Natural killer cell (primary cell): ENCODE data around the gene KREMEN2. TPM values are rescaled to one million over a fixed set of nuclear protein-coding genes. Genes with fewer than 3 reads are reported as not detected.

Experiments
- ATAC-seq, 3 donors: fragments of 150-1000 bp in 2 of 3; fragments of 200-7000 bp in 1 of 3; cut with Tn5 transposase; 1 replicate in 1 of 3; 2 replicates in 2 of 3; pipeline ENCODE4 v1.10.0; 2021; ENCODE audit warnings: mild to moderate bottlenecking in 2 of 3, moderate library complexity in 2 of 3
- DNase-seq, 2 donors: peaks; one replicate each; pipeline versions ENCODE4 v3.0.0 to v3.0.0-alpha.2; 2013 to 2021; ENCODE audit warnings: mixed read lengths in 1 of 2
- H3K27ac ChIP-seq: one replicate; pipeline ENCODE4 v1.5.1; 2013; ENCODE audit warnings: mild to moderate bottlenecking, low read length
- H3K27me3 ChIP-seq: one replicate; pipeline ENCODE4 v1.6.1; 2013; ENCODE audit warnings: low read length; ENCODE audit not compliant: control insufficient read depth, insufficient read depth
- H3K36me3 ChIP-seq: one replicate; pipeline ENCODE4 v1.6.1; 2013; ENCODE audit warnings: low read length; ENCODE audit not compliant: control insufficient read depth, insufficient read depth
- H3K4me1 ChIP-seq: one replicate; pipeline ENCODE4 v1.6.1; 2013; ENCODE audit warnings: low read length; ENCODE audit not compliant: control insufficient read depth, insufficient read depth
- H3K4me3 ChIP-seq: one replicate; pipeline ENCODE4 v1.5.1; 2013; ENCODE audit warnings: low read length
- H3K9me3 ChIP-seq: one replicate; pipeline ENCODE4 v1.6.1; 2013; ENCODE audit warnings: low read length; ENCODE audit not compliant: control insufficient read depth, insufficient read depth
- H3K27ac Mint-ChIP-seq, 2 donors: one replicate each; pipeline ENCODE4 v1.8.0; 2022; ENCODE audit warnings: mild to moderate bottlenecking in 2 of 2, mixed read lengths in 2 of 2, moderate library complexity in 1 of 2
- H3K27me3 Mint-ChIP-seq, 2 donors: one replicate each; pipeline ENCODE4 v1.8.0; 2022; ENCODE audit warnings: low read depth in 2 of 2, mixed read lengths in 2 of 2
- H3K36me3 Mint-ChIP-seq: one replicate; pipeline ENCODE4 v1.8.0; 2022; ENCODE audit warnings: mixed read lengths
- H3K4me1 Mint-ChIP-seq, 2 donors: one replicate each; pipeline ENCODE4 v1.8.0; 2022; ENCODE audit warnings: mixed read lengths in 2 of 2
- H3K4me3 Mint-ChIP-seq: one replicate; pipeline ENCODE4 v1.8.0; 2022; ENCODE audit warnings: mild to moderate bottlenecking, moderate library complexity, mixed read lengths
- H3K9me3 Mint-ChIP-seq, 2 donors: one replicate each; pipeline ENCODE4 v1.8.0; 2022; ENCODE audit warnings: mixed read lengths in 2 of 2
- WGBS: methylation state at CpG from one replicate; pipeline ENCODE4 v1.1.7; 2013; ENCODE audit warnings: missing lambda C conversion rate; ENCODE audit not compliant: insufficient coverage; 5-methylcytosine and 5-hydroxymethylcytosine counted together
- intact Hi-C: fragments of 100-400 bp; cut with micrococcal nuclease; formaldehyde crosslinking; loops from one replicate; pipeline ENCODE4 v1.14.2; 2022
- total RNA-seq, 4 donors: library from RNA; stranded (reverse); fragments of 120-200 nt in 1 of 4; gene quantifications; one replicate each; pipeline versions ENCODE4 v1.2.3 to v1.2.4, GENCODE V29; 2013 to 2022
- TF ChIP-seq, protein P1 (sequence below): fragments of 200-600 bp; IDR thresholded peaks from one replicate; pipeline ENCODE4 v1.8.0; 2022; ENCODE audit warnings: antibody characterized with exemption

Gene KREMEN2
- total RNA-seq, 3 donors from 2014 or later (not counting 1 experiment from before 2014, with no cell fraction given): 0.16 TPM; not detected in 2

GRCh38 chr16:2996298-2996697, 32.2 kb downstream of the KREMEN2 start:
- 87% methylated on average over 13 of the region's 13 CpGs for WGBS
- no peaks in the 10 kb centered on the region for H3K9me3 ChIP-seq
- TF ChIP-seq, protein P1, sequence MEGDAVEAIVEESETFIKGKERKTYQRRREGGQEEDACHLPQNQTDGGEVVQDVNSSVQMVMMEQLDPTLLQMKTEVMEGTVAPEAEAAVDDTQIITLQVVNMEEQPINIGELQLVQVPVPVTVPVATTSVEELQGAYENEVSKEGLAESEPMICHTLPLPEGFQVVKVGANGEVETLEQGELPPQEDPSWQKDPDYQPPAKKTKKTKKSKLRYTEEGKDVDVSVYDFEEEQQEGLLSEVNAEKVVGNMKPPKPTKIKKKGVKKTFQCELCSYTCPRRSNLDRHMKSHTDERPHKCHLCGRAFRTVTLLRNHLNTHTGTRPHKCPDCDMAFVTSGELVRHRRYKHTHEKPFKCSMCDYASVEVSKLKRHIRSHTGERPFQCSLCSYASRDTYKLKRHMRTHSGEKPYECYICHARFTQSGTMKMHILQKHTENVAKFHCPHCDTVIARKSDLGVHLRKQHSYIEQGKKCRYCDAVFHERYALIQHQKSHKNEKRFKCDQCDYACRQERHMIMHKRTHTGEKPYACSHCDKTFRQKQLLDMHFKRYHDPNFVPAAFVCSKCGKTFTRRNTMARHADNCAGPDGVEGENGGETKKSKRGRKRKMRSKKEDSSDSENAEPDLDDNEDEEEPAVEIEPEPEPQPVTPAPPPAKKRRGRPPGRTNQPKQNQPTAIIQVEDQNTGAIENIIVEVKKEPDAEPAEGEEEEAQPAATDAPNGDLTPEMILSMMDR: no peak
- no peak for DNase-seq
- H3K9me3 Mint-ChIP-seq: no peaks in the 10 kb centered on the region
- no peaks in the 10 kb centered on the region for H3K4me1 Mint-ChIP-seq
- H3K27me3 Mint-ChIP-seq: no peaks in the 10 kb centered on the region
- no peak for ATAC-seq
- H3K4me3 Mint-ChIP-seq: no peak overlapping the region
- no peaks in the 10 kb centered on the region for H3K27me3 ChIP-seq
- intact Hi-C loops: no loop called here
- H3K4me3 ChIP-seq: no peak overlapping the region
- H3K36me3 Mint-ChIP-seq: no peaks in the 10 kb centered on the region
- no peak overlapping the region for H3K27ac Mint-ChIP-seq
- H3K27ac ChIP-seq: no peak overlapping the region
- H3K4me1 ChIP-seq: no peaks in the 10 kb centered on the region
- no peaks in the 10 kb centered on the region for H3K36me3 ChIP-seq

DNA sequence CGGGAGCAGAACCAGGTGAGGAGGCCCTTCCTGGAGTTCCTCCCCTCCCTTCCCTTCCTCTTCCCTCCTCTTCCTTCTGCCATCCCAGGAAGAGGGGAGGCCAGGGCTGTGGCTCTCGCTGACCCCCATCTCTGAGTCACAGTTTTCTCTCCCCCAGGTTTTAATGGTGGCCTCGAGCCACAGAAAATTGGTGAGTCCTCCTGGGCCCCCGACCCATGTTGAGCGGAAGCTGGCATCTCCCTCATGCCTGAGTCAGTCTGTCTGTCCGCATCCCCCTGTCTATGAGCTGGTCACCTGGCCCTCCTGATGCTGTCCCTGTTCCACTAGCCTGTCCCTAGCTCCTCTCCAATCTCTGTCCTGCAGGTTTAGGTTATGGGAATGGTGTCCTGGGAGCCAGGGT, 35.9 kb downstream of the KREMEN2 start:
- WGBS: 94% methylated on average over 6 of the region's 6 CpGs
- Mint-ChIP-seq H3K9me3 (no peaks in the 10 kb centered on the region), H3K4me1 (peaks cover 0 to 4% of the 10 kb centered on the region in 2 donors), H3K4me3 (no peak overlapping the region), H3K27ac (no peak overlapping the region), H3K36me3 (no peaks in the 10 kb centered on the region), H3K27me3 (peaks cover 0 to 2% of the 10 kb centered on the region in 2 donors)
- DNase-seq: no peak
- intact Hi-C loops: no loop called here
- Histone ChIP-seq H3K27ac (no peak overlapping the region), H3K9me3 (no peaks in the 10 kb centered on the region), H3K36me3 (no peaks in the 10 kb centered on the region), H3K4me3 (no peak overlapping the region), H3K4me1 (peaks cover 7% of the 10 kb centered on the region), H3K27me3 (no peaks in the 10 kb centered on the region)
- TF ChIP-seq, protein P1: no peak
- ATAC-seq: no peak

DNA sequence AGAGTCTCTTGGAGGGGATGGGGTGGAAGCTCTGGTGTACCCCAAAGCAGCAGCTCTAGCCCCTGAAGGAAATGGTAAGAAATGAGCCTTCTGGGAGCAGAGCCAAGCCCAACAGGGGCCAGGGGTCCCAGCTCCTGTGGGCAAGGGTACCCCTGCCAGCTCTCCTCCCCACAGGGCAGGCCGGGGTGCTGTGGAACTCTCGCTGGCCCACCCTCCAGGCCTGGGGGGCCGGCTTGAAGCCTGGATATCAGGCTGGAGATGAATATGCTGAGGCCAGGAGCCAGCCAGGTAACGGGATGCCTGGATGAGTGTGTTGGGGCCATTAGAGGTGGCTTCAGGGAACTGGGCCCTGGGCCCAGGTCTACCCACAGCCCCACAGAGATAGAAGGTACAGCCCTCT, 36.5 kb downstream of the KREMEN2 start:
- Histone ChIP-seq H3K36me3 (no peaks in the 10 kb centered on the region), H3K4me3 (no peak overlapping the region), H3K4me1 (peaks cover 9% of the 10 kb centered on the region), H3K27me3 (no peaks in the 10 kb centered on the region), H3K9me3 (no peaks in the 10 kb centered on the region), H3K27ac (no peak overlapping the region)
- peaks cover 0 to 5% of the 10 kb centered on the region in 2 donors for H3K4me1 Mint-ChIP-seq
- intact Hi-C loops: no loop called here
- TF ChIP-seq, protein P1: no peak
- WGBS: 83% methylated on average over 4 of the region's 4 CpGs
- no peak overlapping the region for H3K27ac Mint-ChIP-seq
- H3K4me3 Mint-ChIP-seq: no peak overlapping the region
- no peaks in the 10 kb centered on the region for H3K9me3 Mint-ChIP-seq
- ATAC-seq: no peak
- H3K36me3 Mint-ChIP-seq: no peaks in the 10 kb centered on the region
- no peak for DNase-seq
- H3K27me3 Mint-ChIP-seq: peaks cover 0 to 3% of the 10 kb centered on the region in 2 donors

DNA sequence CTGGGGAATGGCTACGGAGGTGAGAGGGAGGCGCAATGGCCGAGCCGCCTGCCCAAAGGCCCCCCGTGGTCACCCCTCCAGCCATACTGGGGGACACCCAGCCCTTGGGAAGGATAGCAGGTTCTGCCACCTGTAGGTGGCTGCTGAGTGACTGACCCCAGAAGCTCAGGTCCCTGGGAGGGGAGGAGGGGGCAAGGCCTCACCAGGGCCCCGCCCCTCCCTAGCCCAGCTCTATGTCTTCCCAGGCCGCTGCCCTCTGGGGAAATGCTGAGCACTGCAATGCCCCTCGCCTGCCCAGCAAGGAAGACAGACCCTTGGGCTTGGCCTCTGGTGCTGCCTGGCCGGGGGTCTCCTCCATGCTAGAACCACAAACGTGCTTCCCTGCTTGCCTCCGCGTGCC, 37.2 kb downstream of the KREMEN2 start:
- WGBS: 87% methylated on average over 12 of the region's 12 CpGs
- Mint-ChIP-seq H3K9me3 (no peaks in the 10 kb centered on the region), H3K27me3 (peaks cover 0 to 3% of the 10 kb centered on the region in 2 donors), H3K36me3 (no peaks in the 10 kb centered on the region), H3K4me1 (peaks cover 0 to 5% of the 10 kb centered on the region in 2 donors), H3K4me3 (no peak overlapping the region), H3K27ac (no peak overlapping the region)
- Histone ChIP-seq H3K36me3 (no peaks in the 10 kb centered on the region), H3K4me3 (no peak overlapping the region), H3K27ac (no peak overlapping the region), H3K9me3 (no peaks in the 10 kb centered on the region), H3K27me3 (no peaks in the 10 kb centered on the region), H3K4me1 (peaks cover 9% of the 10 kb centered on the region)
- DNase-seq (no peak), ATAC-seq (no peak)
- intact Hi-C loops: no loop called here
- TF ChIP-seq, protein P1: no peak
